ENCODE measurements around the gene PDZD2.
"Not testable (repeated sequence)": the region's sequence is repeated elsewhere in the genome, so short reads cannot be mapped to it uniquely, and the experiment has no call there.

The PDZD2 gene

GRCh38 chr5:32116574-32117313, 477.8 kb downstream of the PDZD2 start:
- TF ChIP-seq CTCF (IDR thresholded peaks at IDR 0.05; ENCODE audit: extremely low read depth, missing control alignments) = no peak

DNA sequence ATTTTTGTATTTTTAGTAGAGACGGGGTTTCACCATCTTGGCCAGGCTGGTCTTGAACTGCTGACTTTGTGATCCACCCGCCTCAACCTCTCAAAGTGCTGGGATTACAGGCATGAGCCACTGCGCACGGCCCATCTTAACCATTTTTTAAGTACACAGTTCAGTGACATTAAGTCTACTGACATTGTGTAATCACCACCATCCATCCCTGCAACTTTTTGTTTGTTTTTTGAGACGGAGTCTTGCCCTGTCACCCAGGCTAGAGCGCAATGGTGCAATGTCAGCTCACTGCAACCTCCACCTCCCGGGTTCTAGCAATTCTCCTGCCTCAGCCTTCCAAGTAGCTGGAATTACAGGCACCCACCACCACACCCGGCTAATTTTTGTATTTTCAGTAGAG, 480.0 kb downstream of the PDZD2 start:
- DNase-seq (ENCODE audit: low spot score) = not testable (repeated sequence)

More at GRCh38 chr5:32116574-32117313, 477.8 kb downstream of the PDZD2 start:
- no peak for DNase-seq (ENCODE audit: low spot score)

- TF ChIP-seq CTCF (IDR thresholded peaks at IDR 0.05; ENCODE audit: extremely low read depth, missing control alignments) = no peak
- no peak for DNase-seq (ENCODE audit: low spot score)
Measured at GRCh38 chr5:32123058-32123805, 484.3 kb downstream of the PDZD2 start.

- no peak for DNase-seq (ENCODE audit: low spot score)
- no peak for TF ChIP-seq CTCF (IDR thresholded peaks at IDR 0.05; ENCODE audit: extremely low read depth, missing control alignments)
Measured at GRCh38 chr5:32123889-32124676, 485.2 kb downstream of the PDZD2 start.

- TF ChIP-seq CTCF (IDR thresholded peaks at IDR 0.05; ENCODE audit: extremely low read depth, missing control alignments) = no peak
- DNase-seq (ENCODE audit: low spot score) = no peak
Measured at GRCh38 chr5:32126691-32127090, 487.8 kb downstream of the PDZD2 start.

DNA sequence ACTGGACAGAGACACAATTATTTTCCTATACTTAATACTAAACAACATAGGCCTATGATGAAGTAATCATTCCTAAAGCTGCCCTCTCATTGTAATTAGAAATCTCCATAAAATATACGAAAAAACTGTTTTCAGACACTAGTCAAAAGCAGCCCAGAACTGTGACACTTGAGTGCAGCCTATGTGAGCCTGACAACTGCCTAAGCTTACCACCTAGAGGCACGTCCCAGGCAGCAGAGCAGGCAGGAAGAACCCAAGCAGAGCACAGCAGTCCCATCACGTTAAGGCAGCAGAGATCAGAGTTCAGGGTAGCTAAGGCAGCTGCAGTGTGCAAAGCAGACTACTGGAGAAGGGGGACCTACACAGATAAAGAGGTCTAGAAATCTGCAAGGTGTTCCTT, 488.8 kb downstream of the PDZD2 start:
- DNase-seq (ENCODE audit: low spot score) = no peak
- no peak for TF ChIP-seq CTCF (IDR thresholded peaks at IDR 0.05; ENCODE audit: extremely low read depth, missing control alignments)

DNA sequence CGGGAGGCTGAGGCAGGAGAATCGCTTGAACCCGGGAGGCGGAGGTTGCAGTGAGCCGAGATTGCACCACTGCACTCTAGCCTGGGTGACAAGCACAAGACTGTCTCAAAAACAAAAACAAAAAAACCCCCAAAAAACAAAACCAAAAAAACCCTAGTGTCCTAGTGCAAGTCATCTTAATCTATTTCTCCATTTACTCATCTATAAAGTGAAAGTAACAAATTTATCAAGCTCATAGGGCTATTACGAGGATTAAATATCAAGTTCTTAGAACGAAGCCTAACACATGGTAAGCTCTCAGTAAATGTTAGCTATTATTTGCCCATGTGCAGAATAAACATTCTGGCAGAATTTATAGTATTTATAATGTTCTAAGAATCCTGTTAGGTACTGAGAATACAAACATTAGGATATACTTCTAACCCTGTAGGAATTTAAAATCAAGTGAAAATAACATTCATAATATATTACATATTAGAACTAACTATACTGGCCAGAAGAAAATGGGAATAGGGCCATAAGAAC, 490.2 kb downstream of the PDZD2 start:
- DNase-seq (ENCODE audit: low spot score) = no peak
- TF ChIP-seq CTCF (IDR thresholded peaks at IDR 0.05; ENCODE audit: extremely low read depth, missing control alignments) = no peak
